Measurements from ENCODE around the gene TRAPPC5.

DNA sequence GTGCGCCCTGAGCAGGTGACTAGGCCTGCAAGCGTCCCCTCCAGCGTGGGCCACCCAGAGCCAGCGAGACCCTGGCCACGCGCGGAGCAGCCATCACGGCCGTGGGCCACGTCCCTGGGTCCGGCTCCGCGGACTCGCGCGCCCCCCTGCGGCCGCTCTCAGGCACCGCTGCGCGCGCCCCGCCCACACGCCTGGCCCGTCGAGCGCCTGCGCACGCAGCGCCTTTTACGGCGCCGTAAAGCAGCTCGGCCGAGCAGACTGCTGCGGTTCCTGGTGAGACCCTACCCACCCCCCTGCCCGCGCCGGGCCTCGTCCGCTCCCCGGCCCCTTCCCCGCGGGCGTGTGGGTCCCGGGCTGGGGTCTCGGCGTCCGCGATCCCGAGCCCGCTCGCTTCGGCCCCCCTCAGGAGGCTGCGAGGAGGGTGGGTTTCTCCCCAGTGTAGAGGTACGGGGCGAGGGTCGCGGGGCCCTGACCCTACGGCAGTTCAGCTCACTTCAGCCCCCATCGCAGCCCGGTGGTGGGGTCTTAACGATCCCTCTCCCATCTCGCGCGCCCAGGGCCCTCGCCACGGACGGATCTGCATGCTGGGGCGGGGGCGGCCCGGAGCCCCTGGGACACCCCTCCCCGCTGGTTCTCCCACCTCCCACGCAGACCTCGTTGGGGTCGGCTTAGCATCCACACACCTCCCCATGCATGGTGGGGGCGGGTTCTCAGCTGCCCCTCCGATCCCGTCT is at the start of gene TRAPPC5:
- TF ChIP-seq, protein P1, sequence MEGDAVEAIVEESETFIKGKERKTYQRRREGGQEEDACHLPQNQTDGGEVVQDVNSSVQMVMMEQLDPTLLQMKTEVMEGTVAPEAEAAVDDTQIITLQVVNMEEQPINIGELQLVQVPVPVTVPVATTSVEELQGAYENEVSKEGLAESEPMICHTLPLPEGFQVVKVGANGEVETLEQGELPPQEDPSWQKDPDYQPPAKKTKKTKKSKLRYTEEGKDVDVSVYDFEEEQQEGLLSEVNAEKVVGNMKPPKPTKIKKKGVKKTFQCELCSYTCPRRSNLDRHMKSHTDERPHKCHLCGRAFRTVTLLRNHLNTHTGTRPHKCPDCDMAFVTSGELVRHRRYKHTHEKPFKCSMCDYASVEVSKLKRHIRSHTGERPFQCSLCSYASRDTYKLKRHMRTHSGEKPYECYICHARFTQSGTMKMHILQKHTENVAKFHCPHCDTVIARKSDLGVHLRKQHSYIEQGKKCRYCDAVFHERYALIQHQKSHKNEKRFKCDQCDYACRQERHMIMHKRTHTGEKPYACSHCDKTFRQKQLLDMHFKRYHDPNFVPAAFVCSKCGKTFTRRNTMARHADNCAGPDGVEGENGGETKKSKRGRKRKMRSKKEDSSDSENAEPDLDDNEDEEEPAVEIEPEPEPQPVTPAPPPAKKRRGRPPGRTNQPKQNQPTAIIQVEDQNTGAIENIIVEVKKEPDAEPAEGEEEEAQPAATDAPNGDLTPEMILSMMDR (IDR thresholded peaks at IDR 0.05): peak; percentile 64 to 99 (median 96)
- peak; percentile 40 to 62 for TF ChIP-seq POLR2A (IDR thresholded peaks at IDR 0.05)
